ENCODE measurements around the gene PRLH.
"Not testable (repeated sequence)": the region's sequence is repeated elsewhere in the genome, so short reads cannot be mapped to it uniquely, and the experiment has no call there.

Gene PRLH

DNA sequence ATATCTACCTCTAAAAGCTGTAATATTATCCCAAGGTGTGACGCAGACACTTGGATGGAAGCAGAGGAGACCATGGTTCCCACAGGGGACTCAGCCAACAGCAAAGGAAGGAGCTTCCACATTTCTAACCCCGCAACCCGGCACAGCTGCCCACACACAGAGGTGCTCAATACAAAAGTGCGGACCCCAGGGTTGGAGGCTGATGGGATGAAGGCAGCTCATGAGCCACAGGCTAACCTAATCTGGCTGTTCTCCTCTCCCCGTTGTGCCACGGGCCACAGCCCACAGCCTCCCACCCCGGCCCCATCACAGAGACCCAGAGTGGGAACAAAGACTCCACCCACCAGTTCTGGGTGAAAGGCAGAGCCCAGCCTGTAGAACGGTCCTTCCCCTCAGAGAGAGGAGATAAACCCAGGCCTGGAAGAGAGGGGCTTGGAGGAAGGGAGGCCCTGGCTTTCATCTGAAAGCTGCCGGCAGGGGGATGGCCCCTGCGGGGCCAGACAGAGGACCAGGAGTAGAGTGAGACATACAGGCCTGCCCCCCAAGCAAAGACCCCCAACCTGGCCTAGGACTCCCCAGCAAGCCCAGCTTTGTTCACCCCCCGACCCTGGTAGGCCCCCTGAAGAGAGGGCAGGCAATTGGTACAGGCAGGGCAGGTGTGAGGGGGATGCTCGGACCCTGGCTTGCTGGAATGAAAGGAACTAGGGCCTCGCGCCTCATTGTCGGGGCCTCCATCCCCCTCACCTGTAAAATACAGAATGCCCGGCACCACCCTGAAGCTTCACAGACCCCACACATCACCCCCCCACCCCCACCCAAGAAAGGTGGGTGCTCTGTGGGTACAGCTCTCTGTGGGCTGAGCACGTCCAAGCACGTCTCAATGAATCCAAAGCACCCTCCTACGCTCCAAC, 17.3 kb downstream of the PRLH start:
- no peak for DNase-seq

- DNase-seq, result no peak
Observed at GRCh38 chr2:237585590-237586221, 19.3 kb downstream of the PRLH start.

- DNase-seq, result no peak
Observed at GRCh38 chr2:237588044-237588696, 21.8 kb downstream of the PRLH start.

DNA sequence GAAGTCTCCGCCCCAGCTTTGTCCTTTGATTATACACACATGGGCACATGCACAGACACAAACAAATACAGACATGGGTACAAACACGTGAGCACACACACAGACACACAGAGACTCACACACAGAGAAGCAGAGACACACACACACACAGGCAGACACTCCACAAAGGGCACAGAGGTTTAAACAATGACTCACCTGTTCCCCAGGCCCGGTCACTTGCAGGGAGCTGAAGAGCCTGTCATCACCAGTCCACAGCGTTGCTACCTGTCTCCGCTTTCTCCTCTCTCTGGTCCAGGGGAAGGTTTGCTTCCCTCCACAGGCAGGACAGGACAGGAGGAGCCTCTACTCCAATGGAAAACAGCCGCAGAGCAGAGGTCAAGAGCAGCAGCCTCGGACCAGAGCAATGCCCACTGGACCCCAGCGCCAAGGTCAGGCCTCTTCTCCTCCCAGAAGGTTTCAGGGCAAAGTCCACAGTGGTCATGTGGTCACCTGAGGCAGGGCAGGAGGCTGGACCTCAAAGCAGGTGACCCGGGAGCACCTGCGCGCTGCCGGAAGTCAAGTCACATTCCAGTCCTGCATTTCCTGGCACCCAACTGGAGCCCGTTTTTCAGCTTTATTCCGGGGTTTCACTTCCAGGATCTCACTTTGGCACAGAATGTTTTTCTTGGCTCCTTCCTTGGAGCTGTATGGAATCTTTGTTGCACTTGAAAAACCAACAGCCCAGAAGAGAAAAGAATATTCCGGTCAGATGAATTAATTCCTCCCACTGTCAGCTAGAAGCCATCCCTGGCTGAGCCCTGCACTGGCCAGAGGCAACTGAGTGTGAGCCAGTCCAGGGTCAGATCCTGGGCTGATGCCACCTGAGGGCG, 24.1 kb downstream of the PRLH start, which contains the start of gene RAB17:
RAB17 (minus strand) TSS at position 463 of the 869 bp plus-strand sequence. CDS start 4,580 bp downstream, outside the sequence.
- DNase-seq, result no peak

DNA sequence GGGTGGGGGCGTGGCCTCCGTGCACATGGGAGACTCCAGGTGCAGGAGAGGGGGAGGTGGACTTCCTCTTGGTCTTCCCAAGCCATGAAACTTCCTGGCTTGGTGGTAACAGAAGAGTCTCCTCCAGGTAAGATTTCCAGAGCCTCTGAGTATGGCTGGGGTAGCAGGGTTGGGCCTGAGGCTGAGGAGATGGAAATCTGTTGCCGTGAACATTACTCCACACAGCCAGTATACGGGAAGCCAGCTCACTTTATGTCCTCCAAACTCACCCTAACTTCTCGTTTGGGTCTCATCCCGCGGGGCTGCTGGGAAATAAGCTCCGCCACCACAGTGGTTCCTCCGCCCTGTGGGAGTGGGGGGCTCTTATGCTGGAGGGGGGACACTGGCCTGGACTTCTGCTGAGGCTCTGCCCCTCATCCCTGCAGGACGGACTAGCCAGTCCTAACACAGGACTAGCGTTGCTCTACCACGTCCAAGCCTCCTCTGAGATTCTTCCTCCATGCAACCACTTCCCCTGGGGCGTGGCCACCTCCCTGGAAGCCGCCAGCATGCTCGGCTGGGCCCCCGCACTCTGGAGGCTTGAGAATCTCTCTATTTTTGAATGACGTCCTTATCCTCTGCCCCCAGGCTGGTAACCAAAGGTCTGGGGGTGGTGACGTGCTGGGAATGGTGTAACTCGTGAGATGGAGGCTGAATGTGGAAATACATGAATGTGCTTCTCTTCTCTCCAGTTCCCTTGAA, 24.9 kb downstream of the PRLH start:
- peak in 1 of 2 experiments; percentile 32 for DNase-seq

- DNase-seq, result no peak
Observed at GRCh38 chr2:237592425-237592980, 26.1 kb downstream of the PRLH start.

GRCh38 chr2:237593036-237593435, 26.7 kb downstream of the PRLH start:
- DNase-seq, result no peak

- DNase-seq, result no peak
Observed at GRCh38 chr2:237593596-237594320, 27.4 kb downstream of the PRLH start.

GRCh38 chr2:237594514-237594871, 28.1 kb downstream of the PRLH start:
- no peak for DNase-seq

GRCh38 chr2:237595829-237596519, 29.6 kb downstream of the PRLH start:
- not testable (repeated sequence) for DNase-seq

GRCh38 chr2:237596520-237597195, 30.3 kb downstream of the PRLH start:
- no peak for DNase-seq

- DNase-seq, result no peak
Observed at GRCh38 chr2:237597196-237598145, 31.1 kb downstream of the PRLH start.

DNA sequence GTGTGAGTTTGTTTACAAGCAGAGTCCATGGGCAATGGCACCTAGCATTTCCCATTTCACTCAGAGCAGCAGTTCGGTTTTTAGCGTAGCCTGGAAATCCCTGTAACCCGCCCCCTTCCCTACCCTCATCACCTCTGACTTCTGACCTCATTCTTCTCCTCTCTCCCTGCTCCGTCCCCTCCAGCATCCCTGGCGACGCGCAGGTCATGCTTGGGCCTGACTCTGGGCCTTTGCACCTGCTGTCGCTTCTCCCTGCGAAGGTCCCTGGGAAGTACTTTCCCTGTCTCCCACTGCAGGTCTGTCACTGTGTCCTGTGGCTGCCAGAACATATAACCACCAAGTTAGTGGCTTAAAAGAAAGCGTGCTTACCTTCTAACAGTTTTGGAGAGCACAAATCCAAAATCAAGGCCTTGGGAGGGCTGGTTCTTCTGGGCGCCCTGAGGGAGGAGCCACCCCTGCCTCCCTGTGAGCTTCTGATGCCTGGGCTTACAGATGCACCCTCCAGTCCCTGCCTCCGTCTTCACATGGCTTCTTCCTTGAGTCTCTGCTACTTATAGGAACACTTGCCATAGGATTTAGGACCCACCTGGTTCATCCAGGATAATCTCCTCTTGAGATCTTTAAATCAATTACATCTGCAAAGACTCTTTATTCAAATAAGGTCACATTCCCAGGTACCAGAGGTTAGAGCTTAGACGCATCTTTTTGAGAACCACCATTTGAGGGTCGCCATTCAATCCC, 32.3 kb downstream of the PRLH start:
- no peak for DNase-seq

DNA sequence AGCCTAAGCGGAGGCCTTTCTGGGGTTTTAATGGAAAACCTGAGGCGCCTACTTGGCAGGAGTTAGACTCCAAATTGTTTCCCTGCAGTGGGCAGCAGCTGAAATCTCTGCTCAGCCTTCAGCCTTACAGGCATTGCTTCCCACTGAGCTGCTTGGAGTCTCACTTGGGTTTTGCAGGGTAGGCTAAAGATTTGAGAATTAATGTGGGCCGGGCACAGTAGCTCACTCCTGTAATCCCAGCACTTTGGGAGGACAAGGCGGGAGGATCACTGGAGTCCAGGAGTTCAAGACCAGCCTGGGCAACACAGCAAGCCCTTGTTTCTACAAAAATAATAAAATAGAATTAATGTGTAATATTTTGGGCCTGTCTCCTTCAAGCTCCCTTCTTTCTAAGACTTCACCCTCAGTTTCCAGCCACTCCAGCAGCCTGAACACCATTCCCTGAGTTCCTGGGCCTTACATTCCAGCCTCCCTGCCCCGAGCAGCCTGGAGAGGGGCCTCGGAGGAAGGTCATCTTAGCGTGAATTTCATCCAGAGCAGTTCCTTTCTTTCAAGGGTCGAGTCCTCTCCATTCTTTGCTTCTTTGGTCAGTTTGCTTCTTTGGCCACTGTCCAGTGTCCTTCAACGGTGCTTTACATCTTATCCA, 33.2 kb downstream of the PRLH start:
- DNase-seq, result no peak

- DNase-seq, result no peak
Observed at GRCh38 chr2:237600205-237600846, 34.0 kb downstream of the PRLH start.

- DNase-seq, result no peak
Observed at GRCh38 chr2:237601453-237602116, 35.2 kb downstream of the PRLH start.
